Calu3 (cell line): ENCODE results near the gene SRSF2. TPM values are rescaled to one million over a fixed set of nuclear protein-coding genes. Genes with fewer than 3 reads are reported as not detected.

ENCODE experiments used
- BruUV-seq: library from RNA; stranded (reverse); fragments of 400-500 nt; replicated peaks from 2 replicates; lab custom pipeline; 2021; lab: Mats Ljungman, UMichigan
- CTCF ChIA-PET: fragments of 300-600 bp; sonication (Branson Sonifier 250); formaldehyde crosslinking; loops from one replicate; lab custom pipeline; 2022; ENCODE audit warnings: antibody characterized with exemption; lab: Charles Lee
- DNase-seq: peaks from one replicate; pipeline ENCODE4 v3.0.0; 2022
- H3K27ac Mint-ChIP-seq: one replicate; pipeline ENCODE4 v1.8.0; 2022; ENCODE audit warnings: mixed read lengths; ENCODE audit not compliant: unreplicated experiment
- H3K27me3 Mint-ChIP-seq: one replicate; pipeline ENCODE4 v1.8.0; 2022; ENCODE audit warnings: mixed read lengths; ENCODE audit not compliant: unreplicated experiment
- H3K36me3 Mint-ChIP-seq: one replicate; pipeline ENCODE4 v1.8.0; 2022; ENCODE audit warnings: mild to moderate bottlenecking, moderate library complexity, mixed read lengths; ENCODE audit not compliant: insufficient read depth, unreplicated experiment
- H3K4me1 Mint-ChIP-seq: one replicate; pipeline ENCODE4 v1.8.0; 2022; ENCODE audit warnings: mild to moderate bottlenecking, low read depth, mixed read lengths; ENCODE audit not compliant: unreplicated experiment
- H3K4me3 Mint-ChIP-seq: one replicate; pipeline ENCODE4 v1.8.0; 2022; ENCODE audit warnings: mild to moderate bottlenecking, low read depth, moderate library complexity, mixed read lengths; ENCODE audit not compliant: unreplicated experiment
- H3K9me3 Mint-ChIP-seq: one replicate; pipeline ENCODE4 v1.8.0; 2022; ENCODE audit warnings: low read depth, mixed read lengths; ENCODE audit not compliant: unreplicated experiment
- CTCF ChIP-seq: fragments of 200-600 bp; IDR thresholded peaks from one replicate; pipeline ENCODE4 v1.8.0; 2022; ENCODE audit warnings: antibody characterized with exemption; ENCODE audit not compliant: unreplicated experiment
- intact Hi-C: fragments of 100-400 bp; cut with micrococcal nuclease; formaldehyde crosslinking; loops from one replicate; pipeline ENCODE4 v1.10.0; 2022; ENCODE audit not compliant: unreplicated experiment
- total RNA-seq: library from RNA; stranded (reverse); gene quantifications from 2 replicates; pipeline ENCODE4 v1.2.3, GENCODE V29; 2022

Gene SRSF2
- total RNA-seq, 1 experiment from 2014 or later, result 238 TPM

- H3K27me3 Mint-ChIP-seq, result peaks cover 20% of the 10 kb centered on the region
- peaks cover 9% of the 10 kb centered on the region for H3K4me1 Mint-ChIP-seq
- BruUV-seq, result no TSS peak
- no peak overlapping the region for H3K4me3 Mint-ChIP-seq
- no peak for TF ChIP-seq CTCF
- intact Hi-C loops, result no loop called here
- CTCF ChIA-PET, result no interaction called here
- DNase-seq, result no peak
- peaks cover 7% of the 10 kb centered on the region for H3K36me3 Mint-ChIP-seq
- no peaks in the 10 kb centered on the region for H3K9me3 Mint-ChIP-seq
- no peak overlapping the region for H3K27ac Mint-ChIP-seq
These were observed 39.2 kb downstream of the SRSF2 start for GRCh38 chr17:76697702-76698465.

- no peak overlapping the region for H3K4me3 Mint-ChIP-seq
- peaks cover 20% of the 10 kb centered on the region for H3K27me3 Mint-ChIP-seq
- BruUV-seq, result no TSS peak
- no peak overlapping the region for H3K27ac Mint-ChIP-seq
- no peaks in the 10 kb centered on the region for H3K9me3 Mint-ChIP-seq
- CTCF ChIA-PET, result interaction anchor here (1.4 kb wide), 1 partner anchor 15 kb away, joined by 5 read pairs; no protein-coding TSS in a partner anchor
- no peak for DNase-seq
- H3K36me3 Mint-ChIP-seq, result peaks cover 7% of the 10 kb centered on the region
- H3K4me1 Mint-ChIP-seq, result peaks cover 9% of the 10 kb centered on the region
- TF ChIP-seq CTCF, result no peak
- intact Hi-C loops, result no loop called here
These were observed 40.1 kb downstream of the SRSF2 start for GRCh38 chr17:76696763-76697701.

GRCh38 chr17:76695059-76695831, 41.9 kb downstream of the SRSF2 start:
- TF ChIP-seq CTCF, result no peak
- Mint-ChIP-seq H3K9me3 (no peaks in the 10 kb centered on the region), H3K4me1 (peaks cover 9% of the 10 kb centered on the region), H3K36me3 (peaks cover 7% of the 10 kb centered on the region), H3K27ac (no peak overlapping the region), H3K27me3 (peaks cover 20% of the 10 kb centered on the region), H3K4me3 (peak overlapping the region; percentile 67)
- CTCF ChIA-PET, result interaction anchor here (0.6 to 1.7 kb wide), 2 partner anchors 13 to 77 kb away, joined by 4 read pairs; no protein-coding TSS in a partner anchor
- no TSS peak for BruUV-seq
- no peak for DNase-seq
- intact Hi-C loops, result no loop called here
